MM.1S (cell line): Measurements from ENCODE around the gene SIPA1.

Experiments
- EZH2 ChIP-seq: fragments of 300-600 bp; sonication (generic); optimal IDR thresholded peaks from 2 replicates; pipeline ENCODE3; 2017; ENCODE audit warnings: low read depth, mild to moderate bottlenecking, antibody characterized with exemption, low read length, mixed read lengths
- EZH2phosphoT487 ChIP-seq: fragments of 300-600 bp; sonication (generic); IDR thresholded peaks from 2 replicates; pipeline ENCODE4 v1.6.1; 2018; ENCODE audit warnings: antibody characterized with exemption, low read length
- TF ChIP-seq, protein P1 (sequence below): fragments of 300-600 bp; sonication (generic); IDR thresholded peaks from 2 replicates; pipeline ENCODE4 v1.5.1; 2016; ENCODE audit warnings: antibody characterized with exemption, low read length, mixed read lengths

DNA sequence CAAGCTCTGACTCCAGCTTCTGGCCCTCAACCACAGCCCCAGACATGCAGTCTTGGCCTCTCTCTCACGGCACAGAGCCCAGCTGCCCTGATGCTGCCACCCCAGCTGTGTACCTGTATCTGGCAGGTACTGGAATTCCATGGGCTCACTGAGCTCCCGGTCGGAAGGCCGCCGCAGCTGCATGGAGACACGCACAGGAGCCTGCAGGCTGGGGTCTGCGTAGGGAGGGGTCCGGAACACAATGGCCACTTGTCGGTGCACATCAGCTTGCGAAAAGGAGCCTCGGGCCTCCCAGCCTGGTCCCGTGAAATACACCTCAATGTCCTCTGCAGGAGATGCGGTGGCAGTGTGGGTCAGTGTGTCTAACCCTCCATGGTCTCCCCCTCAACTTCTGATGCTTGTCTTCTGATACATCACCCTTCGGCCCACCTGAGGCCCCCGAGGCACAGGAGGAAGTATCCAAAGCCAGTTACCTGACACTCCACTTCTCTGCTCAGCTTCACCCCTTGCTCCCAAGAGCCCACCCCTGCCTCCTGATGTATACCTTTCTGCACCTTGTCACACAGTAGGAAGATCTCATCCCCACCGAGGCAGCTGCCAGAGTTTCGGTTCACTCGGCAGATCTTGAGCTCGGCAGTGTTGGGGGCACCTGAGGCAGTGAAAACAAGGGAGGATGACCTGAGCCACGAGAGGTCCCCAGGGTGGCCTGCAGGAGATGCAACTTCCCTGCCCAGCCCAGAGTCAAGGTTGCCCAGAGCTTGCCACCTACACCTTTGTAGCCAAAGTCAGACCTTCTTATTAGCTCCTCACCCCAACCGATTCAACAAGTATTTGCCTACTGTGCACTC, 20.5 kb downstream of the SIPA1 start:
- TF ChIP-seq, protein P1, sequence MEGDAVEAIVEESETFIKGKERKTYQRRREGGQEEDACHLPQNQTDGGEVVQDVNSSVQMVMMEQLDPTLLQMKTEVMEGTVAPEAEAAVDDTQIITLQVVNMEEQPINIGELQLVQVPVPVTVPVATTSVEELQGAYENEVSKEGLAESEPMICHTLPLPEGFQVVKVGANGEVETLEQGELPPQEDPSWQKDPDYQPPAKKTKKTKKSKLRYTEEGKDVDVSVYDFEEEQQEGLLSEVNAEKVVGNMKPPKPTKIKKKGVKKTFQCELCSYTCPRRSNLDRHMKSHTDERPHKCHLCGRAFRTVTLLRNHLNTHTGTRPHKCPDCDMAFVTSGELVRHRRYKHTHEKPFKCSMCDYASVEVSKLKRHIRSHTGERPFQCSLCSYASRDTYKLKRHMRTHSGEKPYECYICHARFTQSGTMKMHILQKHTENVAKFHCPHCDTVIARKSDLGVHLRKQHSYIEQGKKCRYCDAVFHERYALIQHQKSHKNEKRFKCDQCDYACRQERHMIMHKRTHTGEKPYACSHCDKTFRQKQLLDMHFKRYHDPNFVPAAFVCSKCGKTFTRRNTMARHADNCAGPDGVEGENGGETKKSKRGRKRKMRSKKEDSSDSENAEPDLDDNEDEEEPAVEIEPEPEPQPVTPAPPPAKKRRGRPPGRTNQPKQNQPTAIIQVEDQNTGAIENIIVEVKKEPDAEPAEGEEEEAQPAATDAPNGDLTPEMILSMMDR, result no peak
- TF ChIP-seq EZH2phosphoT487 (no peak), EZH2 (no peak)
